K562 (cell line): ENCODE results near the gene PARD3B. TPM values are rescaled to one million over a fixed set of nuclear protein-coding genes. Genes with fewer than 3 reads are reported as not detected.

Experiments
- ATAC-seq: fragments of 200-7000 bp; cut with Tn5 transposase; 3 replicates; pipeline ENCODE4 v1.9.1; 2020; ENCODE audit warnings: moderate library complexity
- BruUV-seq: library from RNA; stranded (reverse); fragments of 400-500 nt; replicated peaks from 2 replicates; lab custom pipeline; 2021; lab: Mats Ljungman, UMichigan
- CTCF ChIA-PET: fragments of 300-600 bp; formaldehyde crosslinking; extraction: SDS; loops from one replicate; lab custom pipeline; 2021; ENCODE audit warnings: low intra/inter-chr PET ratio; lab: Yijun Ruan, JAX
- POLR2A ChIA-PET: fragments of 300-600, 350-650 bp; sonication (Branson Sonifier 250); formaldehyde crosslinking; extraction: SDS; loops from one replicate; lab custom pipeline; 2021; ENCODE audit warnings: antibody characterized with exemption, inconsistent platforms; lab: Yijun Ruan, JAX
- DNase-seq, 4 experiments: peaks; one replicate each; pipeline versions ENCODE4 v3.0.0 to v3.0.0-alpha.2; 2011 to 2018; ENCODE audit warnings: low spot score in 3 of 4, mixed read lengths in 3 of 4; ENCODE audit errors: extremely low read depth in 1 of 4
- FAIRE-seq: peaks from 2 replicates; lab custom pipeline; 2011; peaks lifted over from hg19 to GRCh38; lab: Jason Lieb, UNC
- H2AFZ ChIP-seq: 2 replicates; pipeline ENCODE4 v1.6.0; 2011; ENCODE audit warnings: low read depth, low read length, control low read depth, inconsistent platforms
- H3K27ac ChIP-seq: fragments of 200-600 bp; 3 replicates; pipeline ENCODE4 v1.8.0; 2011; ENCODE audit warnings: low read depth, mild to moderate bottlenecking, control low read depth, inconsistent platforms, low read length, moderate library complexity, mixed read lengths; ENCODE audit errors: extremely low read depth
- H3K27me3 ChIP-seq, 2 experiments: fragments of 300-600 bp in 1 of 2; 2 replicates in 1 of 2; 3 replicates in 1 of 2; pipeline versions ENCODE4 v1.6.0 to v1.8.0; 2011; ENCODE audit warnings: inconsistent platforms in 2 of 2, low read length in 2 of 2, mild to moderate bottlenecking in 1 of 2, mixed read lengths in 1 of 2, moderate library complexity in 1 of 2; ENCODE audit not compliant: control insufficient read depth in 2 of 2, insufficient read depth in 2 of 2
- H3K36me3 ChIP-seq: fragments of 300-600 bp; 3 replicates; pipeline ENCODE4 v1.8.0; 2011; ENCODE audit warnings: mild to moderate bottlenecking, low read length, inconsistent platforms; ENCODE audit not compliant: control insufficient read depth, insufficient read depth
- H3K4me1 ChIP-seq, 2 experiments: fragments of 200-600 bp in 1 of 2; replicated peaks in 1 of 2; 2 replicates in 1 of 2; 3 replicates in 1 of 2; pipeline versions ENCODE4 v1.5.1 to v1.8.0; 2011; ENCODE audit warnings: inconsistent platforms in 2 of 2, low read length in 2 of 2, mild to moderate bottlenecking in 1 of 2, mixed read lengths in 1 of 2, moderate library complexity in 1 of 2; ENCODE audit not compliant: control insufficient read depth in 2 of 2, insufficient read depth in 2 of 2
- H3K4me2 ChIP-seq: 2 replicates; pipeline ENCODE4 v1.6.1; 2011; ENCODE audit warnings: low read length, control low read depth, inconsistent platforms, mixed read lengths; ENCODE audit not compliant: insufficient read depth
- H3K4me3 ChIP-seq: fragments of 200-600 bp; sonication (generic), shearing (Covaris generic); 2 replicates; pipeline ENCODE4 v1.5.1; 2016; ENCODE audit warnings: control low read depth, inconsistent platforms
- H3K79me2 ChIP-seq: fragments of 200-600 bp; 3 replicates; pipeline ENCODE4 v1.8.0; 2011; ENCODE audit warnings: low read length, inconsistent platforms; ENCODE audit not compliant: control insufficient read depth, insufficient read depth
- H3K9ac ChIP-seq, 2 experiments: 2 replicates each; pipeline versions ENCODE4 v1.6.0 to v1.6.1; 2011; ENCODE audit warnings: low read depth in 2 of 2, low read length in 2 of 2, control low read depth in 1 of 2, inconsistent platforms in 1 of 2, mild to moderate bottlenecking in 1 of 2, mixed read lengths in 1 of 2; ENCODE audit not compliant: insufficient read depth in 1 of 2
- H3K9me1 ChIP-seq: one replicate; pipeline ENCODE4 v1.6.0; 2011; ENCODE audit warnings: inconsistent platforms, mild to moderate bottlenecking, low read length, moderate library complexity; ENCODE audit not compliant: control insufficient read depth, insufficient read depth
- H3K9me3 ChIP-seq: replicated peaks from 2 replicates; pipeline ENCODE4 v1.5.1; 2011; ENCODE audit warnings: low read depth, low read length, inconsistent platforms; ENCODE audit not compliant: control insufficient read depth, insufficient read depth
- H4K20me1 ChIP-seq: replicated peaks from 2 replicates; pipeline ENCODE4 v1.6.1; 2011; ENCODE audit warnings: low read length, inconsistent platforms, mixed read lengths; ENCODE audit not compliant: control insufficient read depth, insufficient read depth
- CBX1 ChIP-seq: sonication (generic); IDR thresholded peaks from 2 replicates; pipeline ENCODE4 v1.6.1; 2016; ENCODE audit warnings: antibody characterized with exemption, low read depth, mild to moderate bottlenecking
- CCAR2 ChIP-seq: fragments of 200-400 bp; formaldehyde crosslinking; IDR thresholded peaks from 2 replicates; pipeline ENCODE4 v1.6.1; 2017; ENCODE audit warnings: mild to moderate bottlenecking, low read depth, low read length
- HES1 ChIP-seq: fragments of 450-650 bp; IDR thresholded peaks from 2 replicates; pipeline ENCODE4 v1.6.1; 2016; ENCODE audit warnings: low read depth, mild to moderate bottlenecking, moderate library complexity
- MCM3 ChIP-seq: fragments of 450-650 bp; IDR thresholded peaks from 2 replicates; pipeline ENCODE4 v1.6.1; 2016
- NFE2 ChIP-seq: IDR thresholded peaks from 2 replicates; pipeline ENCODE4 v1.6.1; 2014; ENCODE audit warnings: antibody characterized with exemption, low read depth
- NR1H2 ChIP-seq: sonication (generic); formaldehyde crosslinking; IDR thresholded peaks from 2 replicates; pipeline ENCODE4 v1.4.0; 2020; ENCODE audit warnings: mild to moderate bottlenecking, missing genetic modification reagents
- RBM34 ChIP-seq: fragments of 200-400 bp; formaldehyde crosslinking; IDR thresholded peaks from 2 replicates; pipeline ENCODE4 v1.6.1; 2018; ENCODE audit warnings: low read length, borderline replicate concordance; ENCODE audit not compliant: insufficient read depth
- RNF219 ChIP-seq: fragments of 250-450 bp; sonication (Bioruptor Pico); IDR thresholded peaks from 2 replicates; pipeline ENCODE4 v1.5.0; 2022; ENCODE audit warnings: mild to moderate bottlenecking
- SAP30 ChIP-seq: fragments of 200-600 bp; sonication (generic); IDR thresholded peaks from 2 replicates; pipeline ENCODE4 v1.6.1; 2012; ENCODE audit warnings: borderline replicate concordance, low read depth, mild to moderate bottlenecking, moderate library complexity, low read length, control low read depth, inconsistent platforms; ENCODE audit not compliant: insufficient read depth, poor library complexity, severe bottlenecking
- SMARCB1 ChIP-seq: IDR thresholded peaks from 2 replicates; pipeline ENCODE4 v1.6.1; 2011; ENCODE audit warnings: improper control_type of control experiment, low read depth; ENCODE audit not compliant: insufficient read length
- TCF7 ChIP-seq: sonication (generic); IDR thresholded peaks from 2 replicates; pipeline ENCODE4 v1.6.1; 2016; ENCODE audit warnings: antibody characterized with exemption, borderline replicate concordance
- ZNF165 ChIP-seq: fragments of 250-450 bp; sonication (Bioruptor Pico); IDR thresholded peaks from 2 replicates; pipeline ENCODE4 v1.4.0; 2020; ENCODE audit warnings: borderline replicate concordance
- ZNF274 ChIP-seq: IDR thresholded peaks from 2 replicates; pipeline ENCODE4 v1.6.1; 2011; ENCODE audit warnings: low read depth, mild to moderate bottlenecking, low read length, moderate library complexity, borderline replicate concordance
- WGBS: fragments of 100-300 bp; shearing (Covaris generic); methylation state at CpG from one replicate; pipeline ENCODE4 v1.1.6; 2016; ENCODE audit warnings: low coverage, mixed read lengths; ENCODE audit not compliant: insufficient coverage; ENCODE audit errors: missing lambda C conversion rate; 5-methylcytosine and 5-hydroxymethylcytosine counted together
- in situ Hi-C: fragments of 300-500 bp; cut with MboI; formaldehyde crosslinking; loops from 4 replicates; pipeline ENCODE4 v1.15.0; 2018; ENCODE audit warnings: inconsistent platforms, mixed read lengths
- intact Hi-C: fragments of 100-400 bp; cut with micrococcal nuclease; formaldehyde crosslinking; loops from 2 replicates; pipeline ENCODE4 v1.14.2; 2022
- polyA plus RNA-seq, 8 experiments: library from polyadenylated mRNA; depleted of rRNA in 4 of 8; stranded (reverse) in 5 of 8; unstranded in 3 of 8; fragments of >200 nt; fragmentation: Nextera tagmentation in 2 of 8; fragmentation: Illumina TruSeq in 1 of 8; extraction: Ambion mirVana in 2 of 8; extraction: Trizol in 1 of 8; gene quantifications; 2 replicates each; pipeline versions ENCODE4 v1.2.1 to v1.2.3, GENCODE V29; 2011 to 2014; ENCODE audit warnings: inconsistent platforms in 1 of 8, missing spikeins in 1 of 8
- total RNA-seq, 7 experiments: library from RNA; depleted of rRNA in 6 of 7; stranded (reverse); fragments of >200 nt in 6 of 7; fragmentation: Illumina TruSeq in 2 of 7; extraction: Trizol in 2 of 7; gene quantifications; 2 replicates each; pipeline versions ENCODE4 v1.2.1 to v1.2.3, GENCODE V29; 2011 to 2021; ENCODE audit warnings: low replicate concordance in 1 of 7

Gene PARD3B
- total and polyA plus RNA-seq, 9 of the 15 experiments (the other 6 are each of a cell fraction or from before 2014, with no cell fraction given) = 0.15 to 3.0 (median 1.1) TPM

GRCh38 chr2:205402011-205402410 lies 856.7 kb downstream of the PARD3B start:
- in situ Hi-C loops = no loop called here
- Histone ChIP-seq H3K9ac (no peak overlapping the region), H2AFZ (no peak overlapping the region), H3K4me3 (no peak overlapping the region), H3K4me2 (no peak overlapping the region), H3K79me2 (no peaks in the 10 kb centered on the region), H4K20me1 (no peaks in the 10 kb centered on the region), H3K36me3 (no peaks in the 10 kb centered on the region), H3K9me1 (no peaks in the 10 kb centered on the region), H3K9me3 (no peaks in the 10 kb centered on the region)
- CTCF ChIA-PET = no interaction called here
- POLR2A ChIA-PET = interaction anchor here (1.3 kb wide), 1 partner anchor 11 kb away, joined by 4 read pairs; no protein-coding TSS in a partner anchor
- FAIRE-seq = no peak
- BruUV-seq = no TSS peak
- 0% methylated on average over 2 of the region's 2 CpGs for WGBS
- ATAC-seq = no peak
- intact Hi-C loops = no loop called here
- no peak for DNase-seq
- TF ChIP-seq NFE2 (no peak), TCF7 (no peak), NR1H2 (CRISPR knock-in tag) (no peak), CCAR2 (no peak)
- TF ChIP-seq, all 486 proteins: peak for 0
- Histone ChIP-seq H3K4me1 (no peaks in the 10 kb centered on the region), H3K27me3 (no peaks in the 10 kb centered on the region), H3K27ac (no peak overlapping the region)

- in situ Hi-C loops = no loop called here
- ChIA-PET POLR2A (no interaction called here), CTCF (no interaction called here)
- no peaks in the 10 kb centered on the region for H3K9me3 ChIP-seq
- 0% methylated on average over 1 of the region's 2 CpGs for WGBS
- no peak for DNase-seq
- no peak overlapping the region for H3K4me2 ChIP-seq
- ATAC-seq = no peak
- no TSS peak for BruUV-seq
- no peaks in the 10 kb centered on the region for H4K20me1 ChIP-seq
- H2AFZ ChIP-seq = no peak overlapping the region
- H3K9ac ChIP-seq = no peak overlapping the region
- no peaks in the 10 kb centered on the region for H3K4me1 ChIP-seq
- no peak overlapping the region for H3K4me3 ChIP-seq
- H3K9me1 ChIP-seq = no peaks in the 10 kb centered on the region
- no peak for FAIRE-seq
- no peaks in the 10 kb centered on the region for H3K27me3 ChIP-seq
- H3K79me2 ChIP-seq = no peaks in the 10 kb centered on the region
- intact Hi-C loops = no loop called here
- H3K27ac ChIP-seq = no peak overlapping the region
- H3K36me3 ChIP-seq = no peaks in the 10 kb centered on the region
- no peak for TF ChIP-seq RNF219 (CRISPR knock-in tag)
- TF ChIP-seq SMARCB1 = no peak
- no peak for TF ChIP-seq RBM34
- TF ChIP-seq ZNF274 = no peak
- no peak for TF ChIP-seq MCM3
- no peak for TF ChIP-seq SAP30
- TF ChIP-seq CBX1 = no peak
- no peak for TF ChIP-seq HES1
- no peak for TF ChIP-seq ZNF165 (CRISPR knock-in tag)
These were observed 858.1 kb downstream of the PARD3B start for GRCh38 chr2:205403244-205403825.
